ENCODE measurements around the gene DSG2.

Gene DSG2

DNA sequence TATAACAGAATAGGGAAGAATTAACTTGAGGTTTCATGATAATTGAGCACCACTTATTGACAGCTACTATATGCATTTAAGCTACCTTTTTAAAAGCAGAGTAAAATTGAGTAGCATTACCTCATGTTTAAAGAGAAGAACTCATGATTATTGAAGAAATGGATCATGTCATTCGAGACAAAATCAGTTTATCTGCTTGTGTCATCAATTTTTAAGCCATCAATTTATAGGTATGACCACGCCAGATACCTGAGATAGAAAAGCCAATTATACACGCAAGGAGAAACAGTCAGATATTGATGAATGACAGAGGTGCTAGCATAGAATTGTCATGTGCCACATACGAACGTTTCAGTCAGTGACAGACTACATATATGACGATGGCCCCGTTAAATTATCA is 28.4 kb downstream of the DSG2 start:
- H3K36me3 ChIP-seq (ENCODE audit: control insufficient read depth, insufficient read depth, low read length) = peaks cover 13% of the 10 kb centered on the region
- no peak overlapping the region for H3K4me3 ChIP-seq (ENCODE audit: low read depth, low read length)
- H3K9ac ChIP-seq (ENCODE audit: low read depth, low read length) = no peak overlapping the region
- no peaks in the 10 kb centered on the region for H3K4me1 ChIP-seq (ENCODE audit: control insufficient read depth, insufficient read depth, low read length)
- H3K9me3 ChIP-seq (ENCODE audit: control insufficient read depth, insufficient read depth, low read length) = no peaks in the 10 kb centered on the region
- no peaks in the 10 kb centered on the region for H3K27me3 ChIP-seq (ENCODE audit: control insufficient read depth, insufficient read depth, low read length)

GRCh38 chr18:31533236-31533635 is 35.3 kb downstream of the DSG2 start:
- H3K4me3 ChIP-seq (ENCODE audit: low read depth, low read length) = no peak overlapping the region

GRCh38 chr18:31538837-31539236 is 40.9 kb downstream of the DSG2 start:
- Histone ChIP-seq H3K9ac (ENCODE audit: low read depth, low read length) (no peak overlapping the region), H3K27me3 (ENCODE audit: control insufficient read depth, insufficient read depth, low read length) (no peaks in the 10 kb centered on the region), H3K9me3 (ENCODE audit: control insufficient read depth, insufficient read depth, low read length) (no peaks in the 10 kb centered on the region), H3K36me3 (ENCODE audit: control insufficient read depth, insufficient read depth, low read length) (peaks cover 40% of the 10 kb centered on the region), H3K4me1 (ENCODE audit: control insufficient read depth, insufficient read depth, low read length) (no peaks in the 10 kb centered on the region), H3K4me3 (ENCODE audit: low read depth, low read length) (no peak overlapping the region)

More at GRCh38 chr18:31533236-31533635, 35.3 kb downstream of the DSG2 start:
- Histone ChIP-seq H3K27me3 (ENCODE audit: control insufficient read depth, insufficient read depth, low read length) (no peaks in the 10 kb centered on the region), H3K9ac (ENCODE audit: low read depth, low read length) (no peak overlapping the region), H3K36me3 (ENCODE audit: control insufficient read depth, insufficient read depth, low read length) (peaks cover 10% of the 10 kb centered on the region), H3K9me3 (ENCODE audit: control insufficient read depth, insufficient read depth, low read length) (no peaks in the 10 kb centered on the region), H3K4me1 (ENCODE audit: control insufficient read depth, insufficient read depth, low read length) (no peaks in the 10 kb centered on the region)

DNA sequence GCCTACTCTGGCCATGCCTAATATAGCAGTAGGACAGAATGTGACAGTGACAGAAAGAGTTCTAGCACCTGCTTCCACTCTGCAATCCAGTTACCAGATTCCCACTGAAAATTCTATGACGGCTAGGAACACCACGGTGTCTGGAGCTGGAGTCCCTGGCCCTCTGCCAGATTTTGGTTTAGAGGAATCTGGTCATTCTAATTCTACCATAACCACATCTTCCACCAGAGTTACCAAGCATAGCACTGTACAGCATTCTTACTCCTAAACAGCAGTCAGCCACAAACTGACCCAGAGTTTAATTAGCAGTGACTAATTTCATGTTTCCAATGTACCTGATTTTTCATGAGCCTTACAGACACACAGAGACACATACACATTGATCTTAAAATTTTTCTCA is 48.5 kb downstream of the DSG2 start:
- Histone ChIP-seq H3K27me3 (ENCODE audit: control insufficient read depth, insufficient read depth, low read length) (no peaks in the 10 kb centered on the region), H3K9me3 (ENCODE audit: control insufficient read depth, insufficient read depth, low read length) (no peaks in the 10 kb centered on the region), H3K4me1 (ENCODE audit: control insufficient read depth, insufficient read depth, low read length) (no peaks in the 10 kb centered on the region), H3K4me3 (ENCODE audit: low read depth, low read length) (no peak overlapping the region), H3K9ac (ENCODE audit: low read depth, low read length) (no peak overlapping the region), H3K36me3 (ENCODE audit: control insufficient read depth, insufficient read depth, low read length) (peaks cover 24% of the 10 kb centered on the region)

GRCh38 chr18:31548853-31549252 is 50.9 kb downstream of the DSG2 start:
- Histone ChIP-seq H3K36me3 (ENCODE audit: control insufficient read depth, insufficient read depth, low read length) (peaks cover 10% of the 10 kb centered on the region), H3K27me3 (ENCODE audit: control insufficient read depth, insufficient read depth, low read length) (no peaks in the 10 kb centered on the region), H3K4me1 (ENCODE audit: control insufficient read depth, insufficient read depth, low read length) (no peaks in the 10 kb centered on the region), H3K4me3 (ENCODE audit: low read depth, low read length) (no peak overlapping the region), H3K9me3 (ENCODE audit: control insufficient read depth, insufficient read depth, low read length) (no peaks in the 10 kb centered on the region), H3K9ac (ENCODE audit: low read depth, low read length) (no peak overlapping the region)

DNA sequence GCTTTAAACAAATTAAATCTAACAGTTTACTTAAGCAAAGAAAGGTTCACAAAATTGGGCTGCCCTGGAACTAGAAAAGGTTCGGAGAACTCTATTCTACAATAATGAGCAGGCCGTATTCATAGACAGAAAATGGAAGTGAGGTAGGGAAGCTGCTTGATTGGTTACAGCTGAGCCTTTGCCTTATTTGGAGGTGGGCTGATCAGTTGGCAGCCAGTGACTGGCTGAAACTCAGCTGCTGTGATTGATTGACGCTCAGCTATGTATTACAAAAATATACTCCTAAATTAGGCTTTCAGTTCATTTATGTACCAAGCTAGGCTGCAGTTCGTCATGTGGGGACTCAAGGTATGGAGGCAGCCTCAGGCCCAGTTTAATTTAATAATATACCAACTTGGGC is 51.4 kb downstream of the DSG2 start:
- Histone ChIP-seq H3K4me1 (ENCODE audit: control insufficient read depth, insufficient read depth, low read length) (no peaks in the 10 kb centered on the region), H3K9me3 (ENCODE audit: control insufficient read depth, insufficient read depth, low read length) (no peaks in the 10 kb centered on the region), H3K27me3 (ENCODE audit: control insufficient read depth, insufficient read depth, low read length) (no peaks in the 10 kb centered on the region), H3K9ac (ENCODE audit: low read depth, low read length) (no peak overlapping the region), H3K36me3 (ENCODE audit: control insufficient read depth, insufficient read depth, low read length) (peaks cover 10% of the 10 kb centered on the region), H3K4me3 (ENCODE audit: low read depth, low read length) (no peak overlapping the region)

- no peak overlapping the region for H3K9ac ChIP-seq (ENCODE audit: low read depth, low read length)
- peaks cover 3% of the 10 kb centered on the region for H3K4me1 ChIP-seq (ENCODE audit: control insufficient read depth, insufficient read depth, low read length)
- H3K9me3 ChIP-seq (ENCODE audit: control insufficient read depth, insufficient read depth, low read length) = no peaks in the 10 kb centered on the region
- H3K36me3 ChIP-seq (ENCODE audit: control insufficient read depth, insufficient read depth, low read length) = no peaks in the 10 kb centered on the region
- no peaks in the 10 kb centered on the region for H3K27me3 ChIP-seq (ENCODE audit: control insufficient read depth, insufficient read depth, low read length)
- H3K4me3 ChIP-seq (ENCODE audit: low read depth, low read length) = no peak overlapping the region
Observed at GRCh38 chr18:31551883-31552282, 53.9 kb downstream of the DSG2 start.

DNA sequence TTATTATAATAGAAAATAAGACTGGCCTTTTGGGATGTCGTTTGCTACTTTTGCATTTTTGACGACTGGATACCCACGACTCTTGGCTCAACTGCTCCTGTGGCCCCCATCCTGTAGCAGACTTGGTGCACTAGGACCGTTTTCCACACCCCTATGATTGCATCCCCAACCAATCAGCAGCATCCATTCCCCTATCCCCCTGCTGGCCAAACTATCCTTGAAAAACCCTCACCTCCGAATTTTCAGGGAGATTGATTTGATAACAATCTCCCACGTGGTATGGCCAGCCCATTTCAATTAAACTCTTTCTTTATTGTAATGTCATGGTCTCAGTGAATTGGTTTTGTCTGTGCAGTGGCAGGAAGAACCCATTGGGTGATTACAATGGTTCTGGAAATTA is 55.8 kb downstream of the DSG2 start:
- Histone ChIP-seq H3K4me1 (ENCODE audit: control insufficient read depth, insufficient read depth, low read length) (peaks cover 3% of the 10 kb centered on the region), H3K27me3 (ENCODE audit: control insufficient read depth, insufficient read depth, low read length) (no peaks in the 10 kb centered on the region), H3K9me3 (ENCODE audit: control insufficient read depth, insufficient read depth, low read length) (no peaks in the 10 kb centered on the region), H3K36me3 (ENCODE audit: control insufficient read depth, insufficient read depth, low read length) (no peaks in the 10 kb centered on the region), H3K4me3 (ENCODE audit: low read depth, low read length) (no peak overlapping the region), H3K9ac (ENCODE audit: low read depth, low read length) (no peak overlapping the region)

DNA sequence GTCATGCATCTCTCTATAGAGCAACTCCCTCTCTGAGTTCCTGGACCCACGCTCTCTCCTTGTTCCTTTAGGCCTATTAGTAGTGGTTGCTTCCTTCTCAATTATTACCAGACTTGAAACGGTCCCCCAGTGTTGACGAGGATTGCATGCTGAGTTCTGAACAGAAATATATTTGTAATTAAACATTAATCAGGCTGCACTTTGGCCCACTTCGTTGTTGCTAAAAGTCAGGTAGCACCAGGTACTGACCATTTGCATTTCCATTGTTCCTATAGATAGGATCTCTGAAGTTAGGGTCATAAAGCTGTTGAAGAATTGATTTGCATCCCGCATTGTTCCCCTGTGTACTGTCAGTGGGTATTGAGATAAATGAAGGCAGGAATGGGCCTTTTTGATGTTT is 56.8 kb downstream of the DSG2 start:
- no peaks in the 10 kb centered on the region for H3K9me3 ChIP-seq (ENCODE audit: control insufficient read depth, insufficient read depth, low read length)
- no peaks in the 10 kb centered on the region for H3K27me3 ChIP-seq (ENCODE audit: control insufficient read depth, insufficient read depth, low read length)
- H3K4me1 ChIP-seq (ENCODE audit: control insufficient read depth, insufficient read depth, low read length) = peaks cover 3% of the 10 kb centered on the region
- H3K36me3 ChIP-seq (ENCODE audit: control insufficient read depth, insufficient read depth, low read length) = no peaks in the 10 kb centered on the region
- H3K9ac ChIP-seq (ENCODE audit: low read depth, low read length) = no peak overlapping the region
- H3K4me3 ChIP-seq (ENCODE audit: low read depth, low read length) = no peak overlapping the region

DNA sequence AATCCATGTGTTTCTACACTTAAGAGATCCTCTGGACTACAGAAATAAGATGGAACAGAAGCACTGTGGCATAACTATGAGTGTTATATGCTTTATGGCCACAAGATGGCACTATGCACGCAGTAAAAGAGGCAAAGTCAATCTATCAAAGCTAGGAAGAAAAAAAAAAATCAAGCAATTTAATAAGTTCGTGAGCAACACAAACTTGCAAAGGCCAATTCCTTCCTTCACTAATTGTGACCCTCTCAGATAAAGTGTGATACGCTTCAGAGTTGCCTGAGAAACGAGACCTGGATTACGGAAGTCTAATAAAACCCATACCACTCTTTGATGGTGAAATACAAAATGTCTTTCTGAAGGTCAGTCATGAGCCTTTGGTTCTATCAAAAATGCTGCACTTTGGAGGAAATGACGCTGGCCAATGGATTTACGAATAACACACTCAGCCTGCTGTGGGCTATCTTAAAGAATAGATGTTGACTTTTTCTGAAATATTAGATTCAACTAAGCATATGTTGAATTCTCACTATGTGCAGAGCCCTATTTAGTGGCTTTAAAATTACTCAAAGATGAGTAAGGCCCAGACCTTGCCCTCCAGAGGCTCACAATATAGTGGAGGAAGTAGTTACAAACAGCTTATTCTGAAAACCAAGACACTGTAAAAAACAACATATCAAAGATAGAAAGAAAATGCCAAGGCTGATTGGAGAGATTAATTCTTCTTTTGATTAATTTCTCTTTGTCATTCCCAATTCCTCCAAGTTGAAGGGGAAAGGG is 58.2 kb downstream of the DSG2 start:
- H3K9ac ChIP-seq (ENCODE audit: low read depth, low read length) = no peak overlapping the region
- no peaks in the 10 kb centered on the region for H3K36me3 ChIP-seq (ENCODE audit: control insufficient read depth, insufficient read depth, low read length)
- peaks cover 3% of the 10 kb centered on the region for H3K4me1 ChIP-seq (ENCODE audit: control insufficient read depth, insufficient read depth, low read length)
- H3K9me3 ChIP-seq (ENCODE audit: control insufficient read depth, insufficient read depth, low read length) = no peaks in the 10 kb centered on the region
- H3K27me3 ChIP-seq (ENCODE audit: control insufficient read depth, insufficient read depth, low read length) = no peaks in the 10 kb centered on the region
- no peak overlapping the region for H3K4me3 ChIP-seq (ENCODE audit: low read depth, low read length)

GRCh38 chr18:31557446-31557845 is 59.5 kb downstream of the DSG2 start:
- Histone ChIP-seq H3K36me3 (ENCODE audit: control insufficient read depth, insufficient read depth, low read length) (no peaks in the 10 kb centered on the region), H3K9me3 (ENCODE audit: control insufficient read depth, insufficient read depth, low read length) (no peaks in the 10 kb centered on the region), H3K4me1 (ENCODE audit: control insufficient read depth, insufficient read depth, low read length) (peaks cover 3% of the 10 kb centered on the region), H3K4me3 (ENCODE audit: low read depth, low read length) (no peak overlapping the region), H3K27me3 (ENCODE audit: control insufficient read depth, insufficient read depth, low read length) (no peaks in the 10 kb centered on the region), H3K9ac (ENCODE audit: low read depth, low read length) (no peak overlapping the region)

- Histone ChIP-seq H3K27me3 (ENCODE audit: control insufficient read depth, insufficient read depth, low read length) (no peaks in the 10 kb centered on the region), H3K4me1 (ENCODE audit: control insufficient read depth, insufficient read depth, low read length) (peaks cover 3% of the 10 kb centered on the region), H3K36me3 (ENCODE audit: control insufficient read depth, insufficient read depth, low read length) (no peaks in the 10 kb centered on the region), H3K9ac (ENCODE audit: low read depth, low read length) (no peak overlapping the region), H3K9me3 (ENCODE audit: control insufficient read depth, insufficient read depth, low read length) (no peaks in the 10 kb centered on the region), H3K4me3 (ENCODE audit: low read depth, low read length) (no peak overlapping the region)
Observed at GRCh38 chr18:31558567-31558966, 60.6 kb downstream of the DSG2 start.
